Activated CD8-positive, alpha-beta T cell treated with anti-CD3 and anti-CD28 coated beads for 36 hours (primary cell): ENCODE measurements around the gene NCKAP1. TPM values are rescaled to one million over a fixed set of nuclear protein-coding genes. Genes with fewer than 3 reads are reported as not detected.

Source experiments
- ATAC-seq: fragments of 200-7000 bp; cut with Tn5 transposase; one replicate; pipeline ENCODE4 v1.10.0; 2021; ENCODE audit warnings: mild to moderate bottlenecking, moderate library complexity
- CTCF ChIA-PET: fragments of 350-600 bp; sonication (Branson Sonifier 250); formaldehyde crosslinking; loops from one replicate; lab custom pipeline; 2021; ENCODE audit warnings: antibody characterized with exemption; lab: Charles Lee
- POLR2A ChIA-PET: fragments of 350-600 bp; sonication (Branson Sonifier 250); formaldehyde crosslinking; loops from one replicate; lab custom pipeline; 2021; ENCODE audit warnings: antibody characterized with exemption; lab: Charles Lee
- DNase-seq: peaks from one replicate; pipeline ENCODE4 v3.0.0-alpha.2; 2020
- H3K27ac Mint-ChIP-seq: one replicate; pipeline ENCODE4 v1.8.0; 2021; ENCODE audit warnings: mild to moderate bottlenecking, mixed read lengths
- H3K27me3 Mint-ChIP-seq: one replicate; pipeline ENCODE4 v1.8.0; 2021; ENCODE audit warnings: mixed read lengths
- H3K36me3 Mint-ChIP-seq: one replicate; pipeline ENCODE4 v1.8.0; 2021; ENCODE audit warnings: low read depth, mixed read lengths
- H3K4me1 Mint-ChIP-seq: one replicate; pipeline ENCODE4 v1.8.0; 2021; ENCODE audit warnings: low read depth, mixed read lengths
- H3K4me3 Mint-ChIP-seq: one replicate; pipeline ENCODE4 v1.8.0; 2021; ENCODE audit warnings: mild to moderate bottlenecking, moderate library complexity, mixed read lengths
- H3K9me3 Mint-ChIP-seq: one replicate; pipeline ENCODE4 v1.8.0; 2021; ENCODE audit warnings: mixed read lengths
- CTCF ChIP-seq: fragments of 200-600 bp; IDR thresholded peaks from one replicate; pipeline ENCODE4 v1.8.0; 2022; ENCODE audit warnings: antibody characterized with exemption, mild to moderate bottlenecking
- intact Hi-C: fragments of 100-400 bp; cut with micrococcal nuclease; formaldehyde crosslinking; loops from one replicate; pipeline ENCODE4 v1.10.0; 2022
- total RNA-seq, 2 experiments: library from RNA; stranded (reverse); gene quantifications; one replicate each; pipeline ENCODE4 v1.2.3, GENCODE V29; 2021

Gene NCKAP1
- total RNA-seq, 2 experiments from 2014 or later: 3.1 to 3.9 TPM

- TF ChIP-seq CTCF: no peak
- H3K27me3 Mint-ChIP-seq: peaks cover 6% of the 10 kb centered on the region
- ChIA-PET POLR2A (no interaction called here), CTCF (interaction anchor here (1.2 kb wide), 1 partner anchor 10 kb away, joined by 4 read pairs; no protein-coding TSS in a partner anchor)
- H3K36me3 Mint-ChIP-seq: no peaks in the 10 kb centered on the region
- no peaks in the 10 kb centered on the region for H3K4me1 Mint-ChIP-seq
- ATAC-seq (no peak), DNase-seq (no peak)
- H3K4me3 Mint-ChIP-seq: no peak overlapping the region
- intact Hi-C loops: no loop called here
- H3K9me3 Mint-ChIP-seq: no peaks in the 10 kb centered on the region
- no peak overlapping the region for H3K27ac Mint-ChIP-seq
Measured at GRCh38 chr2:182890773-182891378, 147.4 kb downstream of the NCKAP1 start.

- POLR2A ChIA-PET: no interaction called here
- ATAC-seq: no peak
- DNase-seq: no peak
- TF ChIP-seq CTCF: no peak
- H3K27me3 Mint-ChIP-seq: peaks cover 6% of the 10 kb centered on the region
- H3K27ac Mint-ChIP-seq: no peak overlapping the region
- H3K9me3 Mint-ChIP-seq: no peaks in the 10 kb centered on the region
- intact Hi-C loops: no loop called here
- H3K36me3 Mint-ChIP-seq: no peaks in the 10 kb centered on the region
- CTCF ChIA-PET: no interaction called here
- H3K4me1 Mint-ChIP-seq: no peaks in the 10 kb centered on the region
- H3K4me3 Mint-ChIP-seq: no peak overlapping the region
Measured at GRCh38 chr2:182890305-182890704, 148.0 kb downstream of the NCKAP1 start.

- DNase-seq: no peak
- H3K4me1 Mint-ChIP-seq: no peaks in the 10 kb centered on the region
Measured at GRCh38 chr2:182887753-182888415, 150.4 kb downstream of the NCKAP1 start.

GRCh38 chr2:182887093-182887492 lies 151.2 kb downstream of the NCKAP1 start:
- POLR2A ChIA-PET: no interaction called here
- no peak for TF ChIP-seq CTCF
- Mint-ChIP-seq H3K27ac (no peak overlapping the region), H3K9me3 (no peaks in the 10 kb centered on the region), H3K4me1 (no peaks in the 10 kb centered on the region), H3K27me3 (peaks cover 6% of the 10 kb centered on the region), H3K36me3 (no peaks in the 10 kb centered on the region), H3K4me3 (no peak overlapping the region)
- ATAC-seq: no peak
- CTCF ChIA-PET: no interaction called here
- intact Hi-C loops: no loop called here
- DNase-seq: no peak

More at GRCh38 chr2:182887753-182888415, 150.4 kb downstream of the NCKAP1 start:
- Mint-ChIP-seq H3K9me3 (no peaks in the 10 kb centered on the region), H3K27me3 (peaks cover 6% of the 10 kb centered on the region), H3K27ac (no peak overlapping the region), H3K4me3 (no peak overlapping the region), H3K36me3 (no peaks in the 10 kb centered on the region)
- ChIA-PET CTCF (no interaction called here), POLR2A (interaction anchor here (0.6 kb wide), 1 partner anchor 68 kb away, joined by 3 read pairs; no protein-coding TSS in a partner anchor)
- TF ChIP-seq CTCF: no peak
- ATAC-seq: no peak
- intact Hi-C loops: no loop called here

- no peak for TF ChIP-seq CTCF
- H3K36me3 Mint-ChIP-seq: no peaks in the 10 kb centered on the region
- DNase-seq (no peak), ATAC-seq (no peak)
- intact Hi-C loops: no loop called here
- CTCF ChIA-PET: no interaction called here
- peaks cover 4% of the 10 kb centered on the region for H3K9me3 Mint-ChIP-seq
- no peak overlapping the region for H3K4me3 Mint-ChIP-seq
- POLR2A ChIA-PET: no interaction called here
- H3K27ac Mint-ChIP-seq: no peak overlapping the region
- no peaks in the 10 kb centered on the region for H3K4me1 Mint-ChIP-seq
- H3K27me3 Mint-ChIP-seq: peaks cover 6% of the 10 kb centered on the region
Measured at GRCh38 chr2:182885771-182886170, 152.5 kb downstream of the NCKAP1 start.
